Measurements from ENCODE around the gene SBF2. TPM values are rescaled to one million over a fixed set of nuclear protein-coding genes. Genes with fewer than 3 reads are reported as not detected.

The SBF2 gene
- total RNA-seq, 1 experiment from 2014 or later: 31.3 TPM

- BruUV-seq (replicated peaks): no TSS peak
Measured at GRCh38 chr11:9739123-9739900, 554.7 kb downstream of the SBF2 start.

DNA sequence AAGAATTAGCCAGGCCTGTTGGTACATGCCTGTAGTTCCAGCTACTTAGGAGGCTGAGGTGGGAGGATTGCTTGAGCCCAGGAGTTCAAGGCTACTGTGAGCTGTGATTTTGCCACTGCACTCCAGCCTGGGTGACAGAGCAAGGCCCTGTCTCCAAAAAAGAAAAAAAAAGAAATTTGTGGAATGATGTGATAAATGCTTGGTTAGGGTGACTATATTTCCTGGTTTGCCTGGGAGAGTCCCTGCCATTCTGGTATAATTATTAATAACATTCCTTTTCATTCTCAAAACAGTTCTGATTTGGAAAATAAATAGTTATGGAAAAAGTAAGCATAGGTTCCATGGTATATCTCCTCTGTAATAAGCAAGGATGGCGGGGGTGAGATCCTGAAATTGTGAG is 555.3 kb downstream of the SBF2 start:
- Histone ChIP-seq H3K9me3 (ENCODE audit: low read length) (peaks cover 8% of the 10 kb centered on the region; the same call in 1 of the 2 replicates), H3K4me3 (ENCODE audit: low read length) (no peak overlapping the region), H3K4me1 (ENCODE audit: insufficient read depth, low read length) (peaks cover 13% of the 10 kb centered on the region), H3F3A (ENCODE audit: low read length, unreplicated experiment) (peaks cover 3% of the 10 kb centered on the region), H3K4me2 (ENCODE audit: low read length) (no peak overlapping the region), H3K27ac (ENCODE audit: low read length) (no peak overlapping the region), H2AFZ (ENCODE audit: low read length) (no peak overlapping the region), H3K36me3 (ENCODE audit: low read depth, low read length) (peaks cover 14% of the 10 kb centered on the region; the same call in 1 of the 2 replicates), H3K9ac (ENCODE audit: low read length) (no peak overlapping the region), H3K27me3 (ENCODE audit: low read length) (no peaks in the 10 kb centered on the region), H3K9me2 (replicated peaks; ENCODE audit: low read length) (no peaks in the 10 kb centered on the region), H3K79me2 (ENCODE audit: low read length) (no peaks in the 10 kb centered on the region), H4K20me1 (ENCODE audit: low read length) (no peaks in the 10 kb centered on the region)
- TF ChIP-seq EZH2phosphoT487 (IDR thresholded peaks at IDR 0.05; ENCODE audit: borderline replicate concordance, low read length): no peak
- TF ChIP-seq CTCF (conservative IDR thresholded peaks at IDR 0.05; ENCODE audit: low read depth, low read length): no peak
- TF ChIP-seq EZH2 (IDR thresholded peaks at IDR 0.05; ENCODE audit: low read length, unreplicated experiment): no peak
- ChIA-PET POLR2A (ENCODE audit: unreplicated experiment) (no interaction called here), CTCF (no interaction called here)
- ATAC-seq: no peak
- DNase-seq: no peak
- BruUV-seq (replicated peaks): no TSS peak
- intact Hi-C loops (cut with micrococcal nuclease): no loop called here

More at GRCh38 chr11:9739123-9739900, 554.7 kb downstream of the SBF2 start:
- H3K4me3 ChIP-seq (ENCODE audit: low read length): no peak overlapping the region
- peaks cover 8% of the 10 kb centered on the region; the same call in 1 of the 2 replicates for H3K9me3 ChIP-seq (ENCODE audit: low read length)
- no peaks in the 10 kb centered on the region for H3K9me2 ChIP-seq (replicated peaks; ENCODE audit: low read length)
- H3K79me2 ChIP-seq (ENCODE audit: low read length): no peaks in the 10 kb centered on the region
- H3K27me3 ChIP-seq (ENCODE audit: low read length): no peaks in the 10 kb centered on the region
- no peak overlapping the region for H3K27ac ChIP-seq (ENCODE audit: low read length)
- H3K36me3 ChIP-seq (ENCODE audit: low read depth, low read length): peaks cover 14% of the 10 kb centered on the region; the same call in 1 of the 2 replicates
- ChIA-PET POLR2A (ENCODE audit: unreplicated experiment) (no interaction called here), CTCF (no interaction called here)
- intact Hi-C loops (cut with micrococcal nuclease): no loop called here
- no peaks in the 10 kb centered on the region for H4K20me1 ChIP-seq (ENCODE audit: low read length)
- H3K4me1 ChIP-seq (ENCODE audit: insufficient read depth, low read length): peaks cover 13% of the 10 kb centered on the region
- no peak for ATAC-seq
- no peak for TF ChIP-seq CTCF (conservative IDR thresholded peaks at IDR 0.05; ENCODE audit: low read depth, low read length)
- TF ChIP-seq EZH2phosphoT487 (IDR thresholded peaks at IDR 0.05; ENCODE audit: borderline replicate concordance, low read length): no peak
- TF ChIP-seq EZH2 (IDR thresholded peaks at IDR 0.05; ENCODE audit: low read length, unreplicated experiment): no peak
- no peak overlapping the region for H2AFZ ChIP-seq (ENCODE audit: low read length)
- DNase-seq: no peak
- no peak overlapping the region for H3K9ac ChIP-seq (ENCODE audit: low read length)
- peaks cover 3% of the 10 kb centered on the region for H3F3A ChIP-seq (ENCODE audit: low read length, unreplicated experiment)
- no peak overlapping the region for H3K4me2 ChIP-seq (ENCODE audit: low read length)

- TF ChIP-seq EZH2phosphoT487 (IDR thresholded peaks at IDR 0.05; ENCODE audit: borderline replicate concordance, low read length): no peak
- TF ChIP-seq CTCF (conservative IDR thresholded peaks at IDR 0.05; ENCODE audit: low read depth, low read length): no peak
- no peak for TF ChIP-seq EZH2 (IDR thresholded peaks at IDR 0.05; ENCODE audit: low read length, unreplicated experiment)
- ChIA-PET CTCF (no interaction called here), POLR2A (ENCODE audit: unreplicated experiment) (no interaction called here)
- Histone ChIP-seq H3K27me3 (ENCODE audit: low read length) (no peaks in the 10 kb centered on the region), H3K9ac (ENCODE audit: low read length) (no peak overlapping the region), H3K27ac (ENCODE audit: low read length) (no peak overlapping the region), H4K20me1 (ENCODE audit: low read length) (no peaks in the 10 kb centered on the region), H3K4me1 (ENCODE audit: insufficient read depth, low read length) (peaks cover 13% of the 10 kb centered on the region), H3K36me3 (ENCODE audit: low read depth, low read length) (peaks cover 15% of the 10 kb centered on the region), H3K4me2 (ENCODE audit: low read length) (no peak overlapping the region), H2AFZ (ENCODE audit: low read length) (no peak overlapping the region), H3K4me3 (ENCODE audit: low read length) (no peak overlapping the region), H3F3A (ENCODE audit: low read length, unreplicated experiment) (peaks cover 3% of the 10 kb centered on the region), H3K79me2 (ENCODE audit: low read length) (no peaks in the 10 kb centered on the region), H3K9me3 (ENCODE audit: low read length) (peaks cover 8% of the 10 kb centered on the region; the same call in 1 of the 2 replicates), H3K9me2 (replicated peaks; ENCODE audit: low read length) (no peaks in the 10 kb centered on the region)
- DNase-seq (no peak), ATAC-seq (no peak)
- BruUV-seq (replicated peaks): no TSS peak
- intact Hi-C loops (cut with micrococcal nuclease): no loop called here
Measured at GRCh38 chr11:9738116-9738515, 555.9 kb downstream of the SBF2 start.
